GM18508 (cell line): ENCODE measurements around the gene RPL38.

Experiments
- ATAC-seq: cut with Tn5 transposase; IDR thresholded peaks from one replicate; pipeline ENCODE4 v1.9.1; 2021; ENCODE audit warnings: moderate number of reproducible peaks; ENCODE audit not compliant: insufficient read depth, unreplicated experiment

Gene RPL38

GRCh38 chr17:74203439-74204240, at the start of gene RPL38:
Gene RPL38 (plus strand): TSS chr17:74203678. CDS start chr17:74203956, 278 bp downstream.
- ATAC-seq: peak; percentile 43

GRCh38 chr17:74153821-74154430, 49.6 kb upstream of the RPL38 start:
- ATAC-seq: no peak

- no peak for ATAC-seq
Measured at GRCh38 chr17:74156878-74157277, 46.6 kb upstream of the RPL38 start.

GRCh38 chr17:74157366-74157765, 46.1 kb upstream of the RPL38 start:
- no peak for ATAC-seq

- ATAC-seq: no peak
Measured at GRCh38 chr17:74158761-74159160, 44.7 kb upstream of the RPL38 start.

- no peak for ATAC-seq
Measured at GRCh38 chr17:74159226-74159840, 44.1 kb upstream of the RPL38 start.

GRCh38 chr17:74160656-74161502, 42.6 kb upstream of the RPL38 start:
- no peak for ATAC-seq

GRCh38 chr17:74161503-74161875, 42.0 kb upstream of the RPL38 start:
- no peak for ATAC-seq

GRCh38 chr17:74163271-74163821, 40.1 kb upstream of the RPL38 start:
- ATAC-seq: no peak

- ATAC-seq: no peak
Measured at GRCh38 chr17:74163836-74164235, 39.6 kb upstream of the RPL38 start.

- ATAC-seq: no peak
Measured at GRCh38 chr17:74164446-74165045, 38.9 kb upstream of the RPL38 start.

- ATAC-seq: no peak
Measured at GRCh38 chr17:74165797-74166365, 37.6 kb upstream of the RPL38 start.

- ATAC-seq: no peak
Measured at GRCh38 chr17:74170924-74171323, 32.6 kb upstream of the RPL38 start.

GRCh38 chr17:74172700-74173099, 30.8 kb upstream of the RPL38 start:
- no peak for ATAC-seq

- no peak for ATAC-seq
Measured at GRCh38 chr17:74176546-74177001, 26.9 kb upstream of the RPL38 start.

- no peak for ATAC-seq
Measured at GRCh38 chr17:74177018-74177450, 26.4 kb upstream of the RPL38 start.

GRCh38 chr17:74179576-74179975, 23.9 kb upstream of the RPL38 start:
- no peak for ATAC-seq

- no peak for ATAC-seq
Measured at GRCh38 chr17:74180336-74180735, 23.1 kb upstream of the RPL38 start.

- no peak for ATAC-seq
Measured at GRCh38 chr17:74181341-74181740, 22.1 kb upstream of the RPL38 start.
